Measurements from ENCODE around the gene CDH23. TPM values are rescaled to one million over a fixed set of nuclear protein-coding genes. Genes with fewer than 3 reads are reported as not detected.

The CDH23 gene
- total and polyA plus RNA-seq, 10 of the 15 experiments (the other 5 are each of a cell fraction or from before 2014, with no cell fraction given) = 0.09 to 0.40 (median 0.15) TPM; not detected in 1

DNA sequence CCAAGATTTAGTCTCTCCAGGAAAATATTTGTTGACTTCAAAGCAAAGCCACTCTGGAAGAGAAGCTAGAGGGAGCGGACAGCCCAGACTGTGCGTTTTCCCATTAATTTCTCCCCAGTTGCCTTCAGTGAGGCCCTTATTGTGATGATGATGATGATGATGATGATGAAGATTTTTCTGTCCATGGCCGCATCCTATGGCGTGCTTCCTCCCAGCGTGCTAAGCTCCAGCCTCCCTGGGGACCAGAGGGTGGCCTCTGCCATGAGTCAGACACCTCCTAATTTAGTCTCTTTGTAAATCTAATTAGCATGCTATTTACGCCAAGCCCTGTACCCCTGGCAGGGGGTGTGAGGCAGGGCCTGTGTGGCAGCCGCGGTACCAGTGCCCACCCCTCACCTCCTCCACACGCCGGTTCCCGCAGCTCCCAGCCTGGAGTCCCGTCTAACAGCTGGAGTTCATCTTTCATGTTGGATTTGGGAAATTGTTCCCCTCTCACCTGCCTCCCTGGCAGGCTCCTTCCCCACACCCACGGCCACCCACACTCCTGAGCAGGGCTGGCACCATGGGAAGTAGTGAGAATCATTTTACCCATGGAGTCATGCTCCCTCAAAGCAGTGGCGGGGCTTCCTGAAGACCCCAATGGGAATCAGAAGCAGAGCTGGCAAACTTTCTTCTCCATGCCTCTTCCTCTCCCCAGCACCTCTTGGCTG lies 230.7 kb downstream of the CDH23 start:
- Histone ChIP-seq H3K9me3 (replicated peaks; ENCODE audit: control insufficient read depth, insufficient read depth, low read length) (no peaks in the 10 kb centered on the region), H2AFZ (ENCODE audit: control insufficient read depth, low read depth, low read length) (no peak overlapping the region), H3K27ac (ENCODE audit: control insufficient read depth, insufficient read depth) (no peak overlapping the region), H3K79me2 (ENCODE audit: control insufficient read depth, insufficient read depth, low read length) (no peaks in the 10 kb centered on the region), H4K20me1 (ENCODE audit: control insufficient read depth, insufficient read depth) (no peaks in the 10 kb centered on the region), H3K27me3 (replicated peaks in 1 of 2; ENCODE audit: control insufficient read depth in 2 of 2, insufficient read depth in 2 of 2, low read length in 1 of 2) (peaks cover 0 to 10% of the 10 kb centered on the region in 2 experiments), H3K4me3 (no peak overlapping the region), H3K4me2 (ENCODE audit: control insufficient read depth, insufficient read depth) (no peak overlapping the region), H3K36me3 (ENCODE audit: control insufficient read depth in 2 of 2, insufficient read depth in 2 of 2, low read length in 1 of 2) (no peaks in the 10 kb centered on the region), H3K9ac (ENCODE audit: control insufficient read depth, insufficient read depth, low read length) (no peak overlapping the region), H3K4me1 (ENCODE audit: control insufficient read depth, insufficient read depth, low read length) (no peaks in the 10 kb centered on the region; the same call in 1 of the 2 replicates)
- intact Hi-C loops (cut with micrococcal nuclease; ENCODE audit: unreplicated experiment) = no loop called here
- in situ Hi-C loops (cut with MboI) = no loop called here
- WGBS (ENCODE audit: insufficient coverage, insufficient replicate concordance, low lambda C conversion rate, missing lambda C conversion rate) = 21% methylated on average over 14 of the region's 14 CpGs
- BruUV-seq (replicated peaks) = no TSS peak
- ATAC-seq = no peak
- SMC1A ChIA-PET (ENCODE audit: uncharacterized antibody, unreplicated experiment) = interaction anchor here (1.0 kb wide), 1 partner anchor 249 kb away, joined by 3 read pairs; no protein-coding TSS in a partner anchor
- CTCF ChIA-PET = interaction anchor here (1.7 kb wide), 1 partner anchor 70 kb away, joined by 4 read pairs; no protein-coding TSS in a partner anchor
- no peak for DNase-seq (ENCODE audit: low read depth, low spot score)
- POLR2A ChIA-PET = no interaction called here
- RAD21 ChIA-PET (ENCODE audit: unreplicated experiment) = interaction anchor here (0.6 kb wide), 1 partner anchor 655 kb away, joined by 3 read pairs; no protein-coding TSS in a partner anchor
- no peak for FAIRE-seq
- TF ChIP-seq STAT3 (IDR thresholded peaks at IDR 0.05; ENCODE audit: low read depth, low read length) (no peak), BCL11A (IDR thresholded peaks at IDR 0.05; ENCODE audit: low read depth, low read length) (no peak), CHD1 (IDR thresholded peaks at IDR 0.05; ENCODE audit: low read depth, low read length) (no peak), ESRRA (IDR thresholded peaks at IDR 0.05; ENCODE audit: low read length) (no peak), CREB1 (IDR thresholded peaks at IDR 0.05; ENCODE audit: low read depth) (no peak), YBX1 (IDR thresholded peaks at IDR 0.05) (no peak), SRF (IDR thresholded peaks at IDR 0.05; ENCODE audit: low read depth in 2 of 2, low read length in 2 of 2) (no peak), KLF5 (IDR thresholded peaks at IDR 0.05; ENCODE audit: partially characterized antibody) (no peak), POLR2AphosphoS5 (IDR thresholded peaks at IDR 0.05; ENCODE audit: low read length) (no peak), IKZF1 (conservative IDR thresholded peaks at IDR 0.05) (no peak), NFIC (IDR thresholded peaks at IDR 0.05; ENCODE audit: low read depth, low read length) (no peak), TAF1 (IDR thresholded peaks at IDR 0.05; ENCODE audit: borderline replicate concordance, low read depth, low read length) (no peak), ZBTB11 (CRISPR knock-in tag; IDR thresholded peaks at IDR 0.05) (no peak), IRF3 (IDR thresholded peaks at IDR 0.05) (no peak)
- TF ChIP-seq, protein P1, sequence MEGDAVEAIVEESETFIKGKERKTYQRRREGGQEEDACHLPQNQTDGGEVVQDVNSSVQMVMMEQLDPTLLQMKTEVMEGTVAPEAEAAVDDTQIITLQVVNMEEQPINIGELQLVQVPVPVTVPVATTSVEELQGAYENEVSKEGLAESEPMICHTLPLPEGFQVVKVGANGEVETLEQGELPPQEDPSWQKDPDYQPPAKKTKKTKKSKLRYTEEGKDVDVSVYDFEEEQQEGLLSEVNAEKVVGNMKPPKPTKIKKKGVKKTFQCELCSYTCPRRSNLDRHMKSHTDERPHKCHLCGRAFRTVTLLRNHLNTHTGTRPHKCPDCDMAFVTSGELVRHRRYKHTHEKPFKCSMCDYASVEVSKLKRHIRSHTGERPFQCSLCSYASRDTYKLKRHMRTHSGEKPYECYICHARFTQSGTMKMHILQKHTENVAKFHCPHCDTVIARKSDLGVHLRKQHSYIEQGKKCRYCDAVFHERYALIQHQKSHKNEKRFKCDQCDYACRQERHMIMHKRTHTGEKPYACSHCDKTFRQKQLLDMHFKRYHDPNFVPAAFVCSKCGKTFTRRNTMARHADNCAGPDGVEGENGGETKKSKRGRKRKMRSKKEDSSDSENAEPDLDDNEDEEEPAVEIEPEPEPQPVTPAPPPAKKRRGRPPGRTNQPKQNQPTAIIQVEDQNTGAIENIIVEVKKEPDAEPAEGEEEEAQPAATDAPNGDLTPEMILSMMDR (IDR thresholded peaks at IDR 0.05 in 2 of 3, conservative IDR thresholded peaks at IDR 0.05 in 1 of 3; ENCODE audit: control insufficient read depth in 2 of 3, extremely low read depth in 1 of 3, insufficient read depth in 1 of 3, low read depth in 3 of 3, low read length in 3 of 3) = no peak

Measured in GM12878 (cell line).